GM12892 (cell line): ENCODE measurements around the gene TBX15.

Experiments used
- DNase-seq: peaks from one replicate; pipeline ENCODE4 v3.0.0; 2011; ENCODE audit not compliant: insufficient read length
- FAIRE-seq: peaks from 2 replicates; lab custom pipeline; 2011; peaks lifted over from hg19 to GRCh38; lab: Jason Lieb, UNC
- POLR2A ChIP-seq: IDR thresholded peaks from 2 replicates; pipeline ENCODE4 v1.6.1; 2011; ENCODE audit warnings: low read depth, low read length, control low read depth
- POLR2AphosphoS5 ChIP-seq: IDR thresholded peaks from 2 replicates; pipeline ENCODE4 v1.6.1; 2011; ENCODE audit warnings: low read depth, low read length, control low read depth
- TAF1 ChIP-seq: IDR thresholded peaks from 2 replicates; pipeline ENCODE4 v1.6.1; 2011; ENCODE audit warnings: low read depth, mild to moderate bottlenecking, control low read depth, low read length, borderline replicate concordance

Gene TBX15

DNA sequence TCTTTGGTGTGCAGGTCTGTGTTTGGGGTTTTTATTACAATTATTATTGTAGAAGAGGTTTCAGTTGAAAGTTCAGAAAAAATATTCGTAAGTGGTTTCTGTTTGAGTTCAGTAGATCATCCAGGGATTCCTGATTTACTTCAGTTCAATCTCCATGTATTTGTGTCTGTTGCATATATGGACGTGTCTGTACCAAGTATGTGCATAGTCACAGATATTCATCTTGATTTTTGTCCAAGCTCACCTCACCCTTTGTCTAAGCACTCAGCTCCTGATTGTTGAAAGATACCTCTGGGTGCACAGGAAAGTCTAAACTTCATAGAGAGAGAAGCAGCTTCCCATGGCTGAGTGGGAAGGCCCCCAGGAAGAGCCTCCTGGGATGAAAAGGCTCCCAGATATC lies 141.7 kb downstream of the TBX15 start:
- DNase-seq (no peak), FAIRE-seq (no peak)
- TF ChIP-seq POLR2A (no peak), POLR2AphosphoS5 (no peak)

DNA sequence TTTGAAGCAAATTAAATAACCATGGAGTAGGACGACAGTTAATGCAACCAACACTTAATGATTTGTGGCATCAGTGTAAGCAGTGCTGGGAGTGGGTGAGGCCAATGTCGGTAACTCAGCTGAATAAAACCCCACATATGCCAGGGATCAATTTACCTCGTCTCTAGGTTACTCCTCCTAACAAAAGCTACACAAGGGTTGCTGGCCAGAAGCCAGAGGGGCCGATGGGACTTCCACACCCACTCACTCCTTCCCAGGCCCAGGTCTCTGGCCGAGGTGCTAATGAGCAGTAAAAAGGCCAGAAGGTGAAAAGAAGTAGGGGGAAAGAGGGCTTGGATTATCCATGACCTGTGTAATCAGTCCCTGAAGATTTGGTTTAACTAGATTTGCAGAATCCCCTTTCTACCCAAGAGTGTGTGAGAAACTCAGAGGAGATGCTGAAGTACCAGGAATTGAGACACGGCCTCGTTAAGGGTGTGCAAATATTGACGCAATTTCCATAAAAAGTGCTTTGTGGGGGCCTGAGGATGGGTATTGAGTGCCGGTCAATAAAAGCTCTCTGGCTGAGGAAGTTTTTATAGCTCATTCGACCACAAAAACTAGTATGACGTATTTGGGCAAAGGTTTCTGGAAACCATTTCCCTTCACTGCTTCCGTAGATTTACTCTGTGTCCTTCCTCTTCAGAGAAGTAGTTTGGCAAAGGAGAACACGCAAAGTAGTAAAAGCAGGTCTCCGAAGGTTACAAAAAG lies 145.5 kb downstream of the TBX15 start:
- FAIRE-seq = no peak
- no peak for TF ChIP-seq POLR2A
- TF ChIP-seq POLR2AphosphoS5 = no peak
- no peak for TF ChIP-seq TAF1

DNA sequence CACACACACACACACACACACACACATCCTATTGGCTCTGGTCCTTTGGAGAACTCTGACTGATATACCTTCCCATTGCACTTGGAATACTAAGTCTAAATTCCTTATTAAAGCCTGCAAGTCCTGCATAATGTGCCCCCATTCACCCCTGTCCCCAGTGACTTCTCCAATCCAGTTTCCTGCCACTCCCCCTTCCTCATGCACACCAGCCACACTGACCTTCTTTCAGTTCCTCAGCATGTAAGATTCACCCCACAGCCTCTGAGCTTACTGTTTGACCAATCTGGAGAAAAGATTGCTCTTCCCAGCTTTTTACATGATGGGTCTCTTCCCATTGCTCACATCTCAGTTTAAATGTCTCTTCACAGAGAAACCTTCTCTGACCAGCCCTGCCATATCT lies 146.6 kb downstream of the TBX15 start:
- DNase-seq = no peak
- no peak for FAIRE-seq

More for the DNA sequence above, 145.5 kb downstream of the TBX15 start:
- no peak for DNase-seq

More for the DNA sequence above, 146.6 kb downstream of the TBX15 start:
- TF ChIP-seq TAF1 = no peak
- TF ChIP-seq POLR2AphosphoS5 = no peak
- no peak for TF ChIP-seq POLR2A
